Breast epithelium (tissue), 3 donors: Measurements from ENCODE around the gene AGAP3.

Source experiments
- CTCF ChIP-seq, 3 donors: fragments of 450-650 bp; IDR thresholded peaks; one replicate each; pipeline ENCODE4 v1.5.1; 2016 to 2017; ENCODE audit warnings: antibody characterized with exemption in 3 of 3, mild to moderate bottlenecking in 3 of 3, moderate library complexity in 3 of 3
- POLR2A ChIP-seq: fragments of 450-650 bp; IDR thresholded peaks from one replicate; pipeline ENCODE4 v1.6.1; 2016; ENCODE audit warnings: antibody characterized with exemption, mild to moderate bottlenecking, moderate library complexity
- POLR2AphosphoS5 ChIP-seq, 3 donors: sonication (generic); formaldehyde crosslinking; IDR thresholded peaks; one replicate each; pipeline ENCODE4 v1.6.1; 2017; ENCODE audit warnings: antibody characterized with exemption in 3 of 3

- TF ChIP-seq CTCF (IDR thresholded peaks at IDR 0.05) (no peak), POLR2AphosphoS5 (IDR thresholded peaks at IDR 0.05) (no peak), POLR2A (no peak)
Measured at GRCh38 chr7:151141855-151142685, 55.8 kb downstream of the AGAP3 start.
